SKM-1 (cell line): ENCODE measurements around the gene NRCAM.

Source experiments
- DNase-seq: peaks from one replicate; lab custom pipeline; 2025; ENCODE audit not compliant: unreplicated experiment; lab: John Stamatoyannopoulos, UW

Gene NRCAM

GRCh38 chr7:108459922-108460551 is 3.8 kb upstream of the NRCAM start:
- peak; percentile 4 for DNase-seq

GRCh38 chr7:108457871-108458270 is 1.6 kb upstream of the NRCAM start:
- no peak for DNase-seq

GRCh38 chr7:108456845-108457540 is 757 bp upstream of the NRCAM start:
- DNase-seq = no peak

- DNase-seq = no peak
These were observed 662 bp downstream of the NRCAM start for GRCh38 chr7:108455551-108455997.

GRCh38 chr7:108454674-108455550 is 1.3 kb downstream of the NRCAM start:
- no peak for DNase-seq

- no peak for DNase-seq
These were observed 1.9 kb downstream of the NRCAM start for GRCh38 chr7:108454317-108454673.

GRCh38 chr7:108453320-108453719 is 2.9 kb downstream of the NRCAM start:
- DNase-seq = no peak

- peak; percentile 33 for DNase-seq
These were observed 3.5 kb downstream of the NRCAM start for GRCh38 chr7:108452707-108453106.

- no peak for DNase-seq
These were observed 4.9 kb downstream of the NRCAM start for GRCh38 chr7:108451296-108451848.

GRCh38 chr7:108450160-108450559 is 6.1 kb downstream of the NRCAM start:
- DNase-seq = no peak

- no peak for DNase-seq
These were observed 6.7 kb downstream of the NRCAM start for GRCh38 chr7:108449521-108449920.

- DNase-seq = no peak
These were observed 7.4 kb downstream of the NRCAM start for GRCh38 chr7:108448584-108449505.

GRCh38 chr7:108442039-108442568 is 14.1 kb downstream of the NRCAM start:
- no peak for DNase-seq

GRCh38 chr7:108441392-108441955 is 14.8 kb downstream of the NRCAM start:
- no peak for DNase-seq

- no peak for DNase-seq
These were observed 15.6 kb downstream of the NRCAM start for GRCh38 chr7:108440613-108441012.

GRCh38 chr7:108436906-108437305 is 19.3 kb downstream of the NRCAM start:
- no peak for DNase-seq

- no peak for DNase-seq
These were observed 22.2 kb downstream of the NRCAM start for GRCh38 chr7:108434010-108434409.

GRCh38 chr7:108431099-108431498 is 25.1 kb downstream of the NRCAM start:
- no peak for DNase-seq

GRCh38 chr7:108430664-108431063 is 25.6 kb downstream of the NRCAM start:
- no peak for DNase-seq

- no peak for DNase-seq
These were observed 28.5 kb downstream of the NRCAM start for GRCh38 chr7:108427766-108428165.
